ENCODE data around the gene SLC10A4. TPM values are rescaled to one million over a fixed set of nuclear protein-coding genes. Genes with fewer than 3 reads are reported as not detected.

SLC10A4 gene
- total RNA-seq, 1 donor from 2014 or later = 0.21 TPM

GRCh38 chr4:48478273-48478672, 4.9 kb upstream of the SLC10A4 start:
- TF ChIP-seq CTCF (IDR thresholded peaks at IDR 0.05) = no peak
- DNase-seq (ENCODE audit: low spot score in 2 of 2) = no peak
- intact Hi-C loops (cut with DNase I) = no loop called here
- H3K9me3 ChIP-seq = no peaks in the 10 kb centered on the region
- H3K4me3 ChIP-seq = no peak overlapping the region
- no peaks in the 10 kb centered on the region for H3K27me3 ChIP-seq
- H3K4me1 ChIP-seq = peaks cover 3 to 7% of the 10 kb centered on the region in 2 donors
- no peaks in the 10 kb centered on the region for H3K36me3 ChIP-seq
- H3K27ac ChIP-seq = peak overlapping the region; percentile 5 to 32

- intact Hi-C loops (cut with DNase I) = no loop called here
- no peaks in the 10 kb centered on the region for H3K9me3 ChIP-seq
- TF ChIP-seq CTCF (IDR thresholded peaks at IDR 0.05) = no peak
- DNase-seq (ENCODE audit: low spot score in 2 of 2) = no peak
- peaks cover 3 to 12% of the 10 kb centered on the region in 2 donors for H3K4me1 ChIP-seq
- no peaks in the 10 kb centered on the region for H3K36me3 ChIP-seq
- no peak overlapping the region for H3K4me3 ChIP-seq
- H3K27me3 ChIP-seq = peaks cover 9% of the 10 kb centered on the region
- H3K27ac ChIP-seq = no peak overlapping the region
Measured at GRCh38 chr4:48481581-48481980, 1.6 kb upstream of the SLC10A4 start.

GRCh38 chr4:48483777-48484493, 792 bp downstream of the SLC10A4 start:
- Histone ChIP-seq H3K27me3 (peaks cover 9% of the 10 kb centered on the region), H3K4me1 (peaks cover 3 to 5% of the 10 kb centered on the region in 2 donors), H3K27ac (no peak overlapping the region), H3K9me3 (no peaks in the 10 kb centered on the region), H3K4me3 (peak overlapping the region; percentile 55 to 58), H3K36me3 (no peaks in the 10 kb centered on the region)
- no peak for DNase-seq (ENCODE audit: low spot score in 2 of 2)
- TF ChIP-seq CTCF (IDR thresholded peaks at IDR 0.05) = no peak
- intact Hi-C loops (cut with DNase I) = no loop called here

- no peak overlapping the region for H3K27ac ChIP-seq
- no peaks in the 10 kb centered on the region for H3K36me3 ChIP-seq
- H3K4me1 ChIP-seq = peaks cover under 1 to 5% of the 10 kb centered on the region in 2 donors
- TF ChIP-seq CTCF (IDR thresholded peaks at IDR 0.05) = no peak
- no peak for DNase-seq (ENCODE audit: low spot score in 2 of 2)
- no peaks in the 10 kb centered on the region for H3K9me3 ChIP-seq
- intact Hi-C loops (cut with DNase I) = no loop called here
- H3K4me3 ChIP-seq = no peak overlapping the region
- H3K27me3 ChIP-seq = peaks cover 9% of the 10 kb centered on the region
Measured at GRCh38 chr4:48484494-48485168, 1.5 kb downstream of the SLC10A4 start.

GRCh38 chr4:48489683-48490011, 6.5 kb downstream of the SLC10A4 start:
- TF ChIP-seq CTCF (IDR thresholded peaks at IDR 0.05) = no peak
- peak overlapping the region; percentile 49 to 56 for H3K4me3 ChIP-seq
- no peaks in the 10 kb centered on the region for H3K36me3 ChIP-seq
- peaks cover 0 to 5% of the 10 kb centered on the region in 2 donors for H3K4me1 ChIP-seq
- no peak overlapping the region for H3K27ac ChIP-seq
- no peak for DNase-seq (ENCODE audit: low spot score in 2 of 2)
- H3K27me3 ChIP-seq = peaks cover 9% of the 10 kb centered on the region
- no peaks in the 10 kb centered on the region for H3K9me3 ChIP-seq
- intact Hi-C loops (cut with DNase I) = loop anchor here (10.0 kb wide), 1 partner anchor 165 kb away; no protein-coding TSS in a partner anchor
